Effector memory CD4-positive, alpha-beta T cell (primary cell): ENCODE data around the gene CSNK1E.
"Not testable (repeated sequence)": the region's sequence is repeated elsewhere in the genome, so short reads cannot be mapped to it uniquely, and the experiment has no call there.

Experiments
- DNase-seq, 3 donors: peaks; one replicate each; pipeline ENCODE4 v3.0.0-alpha.2; 2020
- H3K27ac ChIP-seq: 2 replicates; pipeline ENCODE4 v1.7.0; 2013; ENCODE audit warnings: mild to moderate bottlenecking, low read length, moderate library complexity; ENCODE audit not compliant: insufficient read depth, poor library complexity, severe bottlenecking
- H3K27me3 ChIP-seq: replicated peaks from 2 replicates; pipeline ENCODE4 v1.7.0; 2013; ENCODE audit warnings: mild to moderate bottlenecking, low read length; ENCODE audit not compliant: insufficient read depth, control insufficient read depth, poor library complexity, severe bottlenecking
- H3K36me3 ChIP-seq: 2 replicates; pipeline ENCODE4 v1.7.0; 2013; ENCODE audit warnings: mild to moderate bottlenecking, low read length, moderate library complexity; ENCODE audit not compliant: control insufficient read depth, insufficient read depth
- H3K4me1 ChIP-seq: 2 replicates; pipeline ENCODE4 v1.7.0; 2013; ENCODE audit warnings: low read length, mild to moderate bottlenecking; ENCODE audit not compliant: control insufficient read depth, insufficient read depth, poor library complexity, severe bottlenecking
- H3K4me3 ChIP-seq: 2 replicates; pipeline ENCODE4 v1.7.0; 2013; ENCODE audit warnings: low read length, low read depth, mild to moderate bottlenecking; ENCODE audit not compliant: insufficient read depth, poor library complexity, severe bottlenecking
- H3K9me3 ChIP-seq: 2 replicates; pipeline ENCODE4 v1.7.0; 2013; ENCODE audit warnings: mild to moderate bottlenecking, low read length, moderate library complexity; ENCODE audit not compliant: control insufficient read depth
- total RNA-seq, 3 donors: gene quantifications; one replicate each; lab custom pipeline; 2026; lab: John Stamatoyannopoulos, UW

The CSNK1E gene
- total RNA-seq: 78.6 to 92.3 (median 84.6) reads per million in 3 donors

DNA sequence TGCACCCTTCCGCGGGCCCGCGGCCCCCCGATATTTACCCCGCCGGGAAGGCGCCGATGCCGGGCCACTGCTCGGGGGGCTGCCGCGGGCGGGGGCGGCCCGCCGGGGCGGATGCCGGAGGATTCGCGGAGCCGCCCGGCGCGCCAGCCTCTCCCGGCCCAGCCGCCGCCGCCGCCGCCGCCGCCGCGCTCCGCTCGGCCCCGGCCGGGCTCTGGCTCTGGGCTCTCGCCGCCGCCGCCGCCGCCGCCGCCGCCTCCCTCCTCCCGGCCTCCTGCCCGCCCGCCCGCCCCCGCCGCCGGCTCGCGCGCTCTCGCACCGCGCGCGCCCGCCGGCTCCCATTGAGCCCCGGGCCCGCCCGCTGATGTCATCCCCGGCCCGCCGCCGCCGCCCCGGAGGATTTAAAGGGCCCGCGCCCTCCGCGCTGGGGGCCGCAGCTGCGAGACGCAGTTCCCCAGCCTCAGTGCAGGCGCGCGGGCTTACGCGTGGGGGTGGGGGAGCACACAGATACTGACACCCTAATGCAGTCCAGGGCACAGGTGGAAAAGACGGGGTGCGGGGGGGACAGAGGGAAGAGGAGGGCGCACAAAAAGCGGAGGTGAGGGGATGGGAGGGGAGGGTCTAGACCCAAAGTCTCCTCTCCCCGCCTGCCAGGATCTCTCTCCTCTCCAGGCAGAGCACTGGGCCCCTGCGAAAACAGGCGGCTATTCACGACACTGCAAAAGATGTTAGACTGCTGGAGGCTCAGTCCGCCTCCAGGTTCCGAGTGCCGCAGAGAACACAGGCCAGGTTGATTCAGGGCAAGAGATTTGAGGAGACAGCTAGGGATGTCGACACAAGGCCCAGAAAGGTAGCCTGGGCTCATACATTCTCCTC is at the start of gene CSNK1E:
CSNK1E (minus strand) TSS at position 312 of the 873 bp plus-strand sequence. CDS start 3,276 bp downstream, outside the sequence.
- H3K27me3 ChIP-seq: no peaks in the 10 kb centered on the region
- H3K27ac ChIP-seq: peak within 1 kb of the TSS; percentile 92
- peaks cover 1% of the 10 kb centered on the region for H3K36me3 ChIP-seq
- no peaks in the 10 kb centered on the region for H3K9me3 ChIP-seq
- peaks cover 36% of the 10 kb centered on the region for H3K4me1 ChIP-seq
- peak within 1 kb of the TSS; percentile 76 for H3K4me3 ChIP-seq
- peak; percentile 58 to 65 (median 63) for DNase-seq

GRCh38 chr22:38365829-38366228 is 48.6 kb upstream of the CSNK1E start:
- H3K36me3 ChIP-seq, H3K9me3 ChIP-seq, H3K27ac ChIP-seq, H3K4me1 ChIP-seq, H3K4me3 ChIP-seq, DNase-seq, H3K27me3 ChIP-seq: not testable (repeated sequence)

DNA sequence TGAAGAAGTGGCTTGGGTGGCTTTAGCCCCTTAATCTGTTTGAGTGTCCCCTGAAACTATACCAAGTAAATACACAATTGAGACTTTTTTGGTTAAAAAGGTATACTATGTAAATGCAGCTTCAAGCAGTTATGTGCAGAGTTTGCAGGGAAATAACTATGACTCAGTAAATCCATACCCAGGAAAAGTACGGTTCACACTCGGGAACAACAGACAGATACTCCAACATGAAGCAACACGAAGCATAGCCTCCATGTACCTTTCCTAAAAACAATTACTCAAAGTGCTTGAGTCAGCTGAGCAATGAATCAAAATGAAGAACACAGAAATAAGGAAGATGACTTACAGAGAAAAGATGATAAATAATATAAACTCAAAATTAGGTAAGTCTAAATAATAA is 47.9 kb upstream of the CSNK1E start:
- H3K9me3 ChIP-seq, H3K27ac ChIP-seq, H3K4me3 ChIP-seq, DNase-seq, H3K36me3 ChIP-seq, H3K27me3 ChIP-seq, H3K4me1 ChIP-seq: not testable (repeated sequence)

DNA sequence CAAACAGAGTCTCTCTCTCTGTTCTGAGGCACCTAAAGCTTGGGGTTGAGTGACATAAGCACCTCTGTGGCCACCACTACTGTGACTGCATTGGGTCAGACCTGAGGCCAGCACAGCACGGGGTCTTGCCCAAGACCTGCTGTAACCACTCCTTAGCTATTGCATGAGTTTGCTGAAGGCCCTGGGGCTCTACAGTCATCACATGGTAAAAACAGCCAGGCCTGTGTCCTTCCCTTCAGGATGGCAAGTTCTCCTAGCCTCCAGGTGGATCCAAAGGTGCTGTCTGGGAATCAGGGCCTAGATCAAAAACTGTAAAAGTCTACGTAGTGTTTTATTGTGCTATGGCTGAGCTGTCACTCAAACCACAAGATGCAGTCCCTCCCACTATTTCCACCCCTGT is 43.3 kb upstream of the CSNK1E start:
- H3K4me1 ChIP-seq, H3K9me3 ChIP-seq, H3K27me3 ChIP-seq, H3K27ac ChIP-seq, DNase-seq, H3K4me3 ChIP-seq, H3K36me3 ChIP-seq: not testable (repeated sequence)

- not testable (repeated sequence) for H3K27me3 ChIP-seq, H3K9me3 ChIP-seq, H3K4me1 ChIP-seq, H3K27ac ChIP-seq, DNase-seq, H3K36me3 ChIP-seq, H3K4me3 ChIP-seq
Observed at GRCh38 chr22:38359817-38360216, 42.6 kb upstream of the CSNK1E start.

DNA sequence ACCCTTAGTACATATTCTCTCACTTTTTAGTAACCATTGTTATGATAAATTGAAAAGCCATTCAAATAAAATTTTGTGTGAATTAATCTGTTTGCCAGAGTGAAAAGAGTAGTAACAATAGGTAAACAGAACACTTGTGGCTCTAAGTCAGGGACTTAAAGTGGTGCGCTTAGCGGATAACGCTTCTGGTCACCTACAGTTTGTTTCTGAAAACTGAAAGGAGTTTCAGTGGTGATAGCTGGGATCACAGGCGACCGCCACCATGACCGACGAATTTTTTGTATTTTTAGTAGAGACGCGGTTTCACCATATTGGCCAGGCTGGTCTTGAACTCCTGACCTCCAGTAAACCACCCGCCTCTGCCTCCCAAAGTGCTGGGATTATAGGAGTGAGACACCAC is 40.7 kb upstream of the CSNK1E start:
- not testable (repeated sequence) for H3K4me3 ChIP-seq, H3K4me1 ChIP-seq, H3K36me3 ChIP-seq, H3K27me3 ChIP-seq, DNase-seq, H3K9me3 ChIP-seq, H3K27ac ChIP-seq

DNA sequence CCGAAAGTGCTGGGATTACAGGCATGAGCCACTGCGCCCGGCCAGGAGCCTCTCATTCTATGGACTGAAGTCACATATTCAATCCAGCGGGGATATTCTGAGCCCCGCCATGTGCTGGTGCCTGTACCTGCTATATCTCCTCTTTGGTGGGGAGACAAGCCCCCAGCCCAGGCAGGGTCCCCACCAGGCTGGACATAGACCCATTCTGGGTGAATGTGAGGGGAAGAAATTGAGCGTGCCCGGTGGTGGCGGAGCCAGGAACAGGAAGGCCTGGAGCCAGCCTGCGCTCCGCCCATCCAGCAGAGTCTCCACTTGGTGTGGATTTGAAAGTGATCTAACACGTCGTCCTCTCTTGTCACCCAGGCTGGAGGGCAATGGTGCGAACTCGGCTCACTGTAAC is 38.0 kb upstream of the CSNK1E start:
- DNase-seq: no peak

DNA sequence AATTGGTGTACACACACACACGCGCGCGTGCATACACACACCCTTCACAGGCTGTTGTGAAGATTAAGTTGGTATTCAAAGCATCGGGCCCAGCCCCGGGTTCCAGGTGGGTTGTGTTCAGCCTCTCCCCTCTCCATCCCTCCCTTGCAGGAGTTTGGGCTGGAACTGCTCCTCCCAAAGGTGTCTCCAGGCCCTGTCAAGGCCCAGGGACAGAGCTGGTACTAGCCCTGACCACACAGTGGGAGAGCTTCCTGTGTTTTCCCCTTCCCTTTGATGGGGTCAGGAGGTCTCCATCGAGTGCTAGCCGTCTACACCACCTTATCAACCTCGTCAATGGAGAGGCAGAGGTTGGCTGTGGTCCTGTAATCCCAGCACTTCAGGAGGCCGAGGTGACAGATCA is 36.5 kb upstream of the CSNK1E start:
- DNase-seq: no peak
- no peaks in the 10 kb centered on the region for H3K36me3 ChIP-seq

More for the DNA sequence above, 38.0 kb upstream of the CSNK1E start:
- no peaks in the 10 kb centered on the region for H3K27me3 ChIP-seq
- H3K27ac ChIP-seq: no peak overlapping the region
- no peak overlapping the region for H3K4me3 ChIP-seq
- H3K4me1 ChIP-seq: peaks cover 6% of the 10 kb centered on the region
- H3K9me3 ChIP-seq: no peaks in the 10 kb centered on the region
- H3K36me3 ChIP-seq: no peaks in the 10 kb centered on the region

DNA sequence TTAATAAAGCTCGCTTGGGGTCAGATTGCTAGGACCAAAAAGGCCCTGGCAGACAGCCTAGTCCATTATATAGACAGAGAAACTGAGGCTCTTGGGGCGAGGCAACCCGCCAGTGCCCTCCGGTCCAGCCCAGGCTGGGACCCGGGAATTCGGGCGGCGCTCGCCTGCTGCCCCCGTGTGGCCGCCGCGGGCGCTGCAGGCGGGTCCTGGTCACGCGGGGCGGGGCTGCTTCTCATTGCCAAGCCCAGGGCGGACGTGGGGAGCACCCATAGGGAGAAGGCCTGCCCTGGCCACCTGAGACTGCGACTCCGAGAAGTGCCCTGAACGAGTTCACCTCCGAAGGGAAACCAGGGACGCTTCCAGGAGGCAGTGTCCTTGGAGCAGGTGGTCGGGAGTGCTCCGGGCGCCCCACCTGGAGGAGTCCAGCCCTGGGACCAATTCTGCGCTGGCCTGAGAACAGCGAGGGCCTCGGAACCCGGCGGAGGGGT is 36.0 kb upstream of the CSNK1E start:
- no peaks in the 10 kb centered on the region for H3K27me3 ChIP-seq
- H3K36me3 ChIP-seq: no peaks in the 10 kb centered on the region
- no peaks in the 10 kb centered on the region for H3K9me3 ChIP-seq
- H3K4me1 ChIP-seq: peaks cover 6% of the 10 kb centered on the region
- no peak overlapping the region for H3K4me3 ChIP-seq
- DNase-seq: peak; percentile 41 to 52 (median 41)
- H3K27ac ChIP-seq: no peak overlapping the region

More for the DNA sequence above, 36.5 kb upstream of the CSNK1E start:
- H3K4me3 ChIP-seq: no peak overlapping the region
- no peaks in the 10 kb centered on the region for H3K9me3 ChIP-seq
- peaks cover 6% of the 10 kb centered on the region for H3K4me1 ChIP-seq
- H3K27ac ChIP-seq: no peak overlapping the region
- H3K27me3 ChIP-seq: no peaks in the 10 kb centered on the region

GRCh38 chr22:38352436-38352835 is 35.2 kb upstream of the CSNK1E start:
- no peak for DNase-seq
- H3K4me3 ChIP-seq: no peak overlapping the region
- H3K27me3 ChIP-seq: no peaks in the 10 kb centered on the region
- no peak overlapping the region for H3K27ac ChIP-seq
- no peaks in the 10 kb centered on the region for H3K9me3 ChIP-seq
- peaks cover 6% of the 10 kb centered on the region for H3K4me1 ChIP-seq
- no peaks in the 10 kb centered on the region for H3K36me3 ChIP-seq
